HG03558 (cell line): ENCODE data around the gene SERGEF.

Source experiments
- ATAC-seq: cut with Tn5 transposase; IDR thresholded peaks from one replicate; pipeline ENCODE4 v1.9.1; 2021; ENCODE audit warnings: moderate number of reproducible peaks; ENCODE audit not compliant: unreplicated experiment; ENCODE audit errors: extremely low read depth

The SERGEF gene

DNA sequence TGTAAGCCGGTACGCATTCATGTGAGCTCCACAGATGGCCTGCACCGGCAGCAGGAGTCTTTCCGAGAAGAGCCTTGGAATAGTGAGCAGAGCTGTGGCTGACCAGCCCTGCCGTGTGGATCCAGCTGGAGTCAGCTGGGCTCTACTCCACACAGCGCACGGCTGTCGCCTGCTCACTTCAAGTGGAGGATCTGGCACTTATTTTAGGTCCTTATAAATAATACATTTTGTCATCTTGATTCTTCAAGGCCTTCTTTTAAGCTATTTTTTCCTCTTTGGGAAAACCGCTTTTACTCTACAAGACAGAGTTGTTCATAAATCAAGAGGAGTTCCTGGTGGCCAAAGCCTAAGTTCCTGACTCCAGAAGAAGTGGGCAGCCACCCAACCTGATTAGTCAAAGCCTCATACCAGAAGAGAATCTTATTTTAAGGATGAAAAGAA lies 184.5 kb downstream of the SERGEF start:
- ATAC-seq, result no peak

DNA sequence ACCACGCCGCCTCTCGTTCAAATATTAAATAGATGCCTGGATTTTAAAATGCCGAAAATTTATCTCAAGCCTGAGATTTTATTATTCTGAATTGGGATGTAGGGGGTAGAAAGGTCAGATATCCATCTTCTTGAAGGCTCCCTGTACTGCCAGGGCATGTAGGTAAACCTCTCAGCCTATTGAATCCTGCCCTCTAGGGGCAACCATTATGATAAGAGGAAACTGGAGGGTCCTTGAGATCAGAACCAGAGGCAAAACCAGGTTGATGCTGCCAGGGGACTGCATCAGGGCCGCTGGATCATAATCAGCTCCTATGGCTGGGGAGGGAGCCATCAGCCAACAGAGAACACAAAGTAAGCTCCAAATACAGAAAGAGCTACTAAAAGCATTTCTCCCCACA lies 185.8 kb downstream of the SERGEF start:
- no peak for ATAC-seq

DNA sequence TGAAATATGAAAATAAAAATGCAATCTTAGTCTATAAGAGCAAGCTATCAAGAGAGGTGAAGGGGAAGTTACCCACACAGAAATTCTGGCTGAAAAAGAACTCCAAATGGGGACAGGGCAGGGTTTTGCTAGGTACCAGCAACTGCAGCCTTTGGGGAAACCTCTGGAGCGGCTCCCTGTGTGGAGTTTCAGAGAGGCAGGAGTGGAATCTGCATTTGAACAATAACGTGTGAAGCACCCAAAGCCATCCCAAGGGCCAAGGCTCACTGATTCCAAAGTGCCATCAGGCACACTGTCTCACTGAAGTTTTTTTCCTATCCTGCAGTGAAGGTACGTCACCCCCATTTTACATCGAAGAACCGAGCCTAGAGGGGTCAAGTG lies 190.5 kb downstream of the SERGEF start:
- ATAC-seq, result no peak

DNA sequence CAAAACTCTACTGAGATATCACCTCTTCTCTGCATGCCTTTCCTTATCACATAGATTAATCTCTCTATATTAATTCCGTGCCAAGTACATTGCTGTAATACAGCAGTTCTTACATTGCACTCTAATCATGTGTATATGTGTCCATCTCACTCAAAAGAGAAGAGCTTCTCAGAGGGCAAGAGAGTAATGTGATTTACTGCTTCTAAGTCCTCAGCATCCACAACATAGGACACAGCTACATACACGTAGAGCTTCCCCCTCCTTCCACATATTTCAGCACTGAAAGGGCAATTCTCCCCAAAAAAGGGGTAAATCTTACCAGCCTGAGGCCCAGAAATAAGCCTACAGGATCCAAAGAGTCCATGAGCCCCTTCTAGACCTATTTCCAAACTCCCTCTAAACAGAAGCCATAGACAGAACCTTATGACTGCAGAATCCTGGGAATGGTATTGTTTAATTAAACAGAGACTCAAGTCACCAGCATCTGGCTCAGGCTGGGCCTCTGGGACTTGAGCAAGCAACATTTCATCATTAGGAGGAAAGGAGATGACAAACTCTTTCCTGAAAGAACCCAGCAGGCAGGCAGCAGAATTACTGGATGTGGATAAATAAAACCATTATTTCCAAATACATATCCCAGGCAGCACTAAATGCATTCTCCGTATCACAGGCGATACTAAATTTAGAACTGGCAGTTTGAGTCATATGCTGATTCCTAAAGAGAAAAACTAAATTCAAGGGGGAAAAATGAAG lies 191.0 kb downstream of the SERGEF start:
- ATAC-seq, result no peak

DNA sequence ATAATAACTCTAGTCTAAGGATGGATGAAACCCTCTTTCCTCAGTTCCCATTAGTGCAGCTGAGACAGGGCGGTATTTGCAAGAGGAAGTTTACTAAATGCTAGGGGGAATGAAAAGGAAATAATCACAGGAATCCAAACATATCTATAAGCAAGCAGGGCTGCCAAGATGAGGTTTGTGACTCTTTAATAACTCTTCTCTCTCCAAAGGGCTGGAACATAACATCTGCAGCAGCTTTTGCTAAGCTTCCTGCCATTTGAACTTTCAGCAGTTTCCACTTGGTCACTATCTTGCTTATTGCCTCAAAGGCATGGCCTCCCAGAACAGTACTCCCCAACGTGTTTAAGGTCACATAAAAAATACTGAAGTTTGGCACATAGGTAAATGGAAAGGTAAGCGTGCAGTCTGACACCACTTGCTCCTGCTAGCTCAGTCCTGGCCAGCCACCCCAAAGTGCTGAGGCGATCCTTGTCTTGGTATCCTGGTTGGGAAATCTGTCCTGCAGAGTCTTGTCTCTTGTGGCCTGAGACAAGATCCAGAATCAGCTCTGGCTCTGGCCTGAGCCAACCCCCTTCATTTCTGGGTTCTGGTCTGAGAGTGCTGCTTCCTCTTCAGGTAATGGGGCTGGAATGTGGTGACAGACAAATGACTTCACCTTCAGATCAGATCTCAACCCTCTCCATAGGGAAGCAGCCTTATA lies 196.5 kb downstream of the SERGEF start:
- no peak for ATAC-seq

DNA sequence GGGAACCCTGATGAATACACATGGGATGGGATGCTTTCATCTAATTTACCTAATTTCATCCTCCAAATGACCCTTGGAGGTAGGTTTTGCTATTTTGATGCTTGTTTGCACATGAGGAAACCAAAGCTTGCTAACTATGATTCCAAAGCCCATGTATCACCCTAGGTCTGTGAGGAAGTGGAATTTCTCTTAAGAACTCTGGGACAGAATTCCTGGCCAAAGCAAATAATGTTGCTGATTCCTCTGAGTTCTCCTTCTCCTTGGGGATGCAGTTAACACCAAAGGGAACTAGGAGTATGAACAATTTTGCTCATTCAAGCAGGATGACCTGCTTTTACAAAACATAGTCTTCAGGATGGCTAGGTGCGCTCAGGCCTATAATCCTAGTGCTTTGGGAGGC lies 198.3 kb downstream of the SERGEF start:
- ATAC-seq, result no peak

DNA sequence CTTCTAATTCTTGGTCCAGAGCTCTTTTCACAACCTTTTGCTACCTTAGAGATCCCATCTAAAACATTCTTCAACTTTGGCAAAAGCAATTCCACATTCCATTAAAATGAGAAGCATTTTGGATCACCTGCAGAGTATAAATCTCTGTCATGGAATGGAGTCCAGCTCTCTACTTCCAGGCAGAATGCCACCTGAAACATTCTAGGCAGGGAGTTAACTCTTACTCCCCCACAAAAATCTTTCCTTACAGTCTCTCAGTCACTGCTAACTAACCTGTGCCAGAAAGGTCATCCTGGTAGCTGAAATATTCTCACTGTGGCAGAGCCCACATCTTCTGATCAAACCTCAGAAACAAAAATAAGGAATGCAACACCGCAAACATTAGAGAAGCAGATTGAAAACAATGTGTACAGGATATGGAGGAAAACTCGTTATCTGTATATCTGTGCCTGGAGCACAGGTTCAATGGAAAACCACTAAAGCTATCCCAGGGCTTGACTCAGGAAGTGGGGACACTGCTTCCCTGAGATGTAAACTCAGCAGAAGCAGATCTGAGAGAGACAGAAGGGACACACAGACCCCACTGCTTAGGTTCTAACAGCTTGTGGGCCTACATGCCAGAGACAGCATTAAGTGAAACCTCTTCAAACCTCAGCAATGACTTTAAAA lies 199.3 kb downstream of the SERGEF start:
- no peak for ATAC-seq

DNA sequence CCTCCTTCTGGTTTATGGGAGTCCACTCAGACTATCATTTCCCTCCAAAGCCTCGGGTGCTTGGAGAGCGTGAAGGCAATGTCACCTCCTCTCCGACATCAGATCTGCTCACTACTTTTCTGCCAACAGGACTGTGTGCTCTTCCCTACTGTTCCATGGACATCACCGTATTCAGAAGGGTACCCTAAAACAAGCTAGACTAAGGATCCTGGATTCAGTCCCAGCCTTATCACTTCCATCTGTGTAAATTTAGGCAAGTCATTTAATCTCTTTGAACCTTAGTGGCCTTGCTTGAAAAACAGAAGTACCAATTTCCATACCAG lies 200.0 kb downstream of the SERGEF start:
- ATAC-seq, result no peak

DNA sequence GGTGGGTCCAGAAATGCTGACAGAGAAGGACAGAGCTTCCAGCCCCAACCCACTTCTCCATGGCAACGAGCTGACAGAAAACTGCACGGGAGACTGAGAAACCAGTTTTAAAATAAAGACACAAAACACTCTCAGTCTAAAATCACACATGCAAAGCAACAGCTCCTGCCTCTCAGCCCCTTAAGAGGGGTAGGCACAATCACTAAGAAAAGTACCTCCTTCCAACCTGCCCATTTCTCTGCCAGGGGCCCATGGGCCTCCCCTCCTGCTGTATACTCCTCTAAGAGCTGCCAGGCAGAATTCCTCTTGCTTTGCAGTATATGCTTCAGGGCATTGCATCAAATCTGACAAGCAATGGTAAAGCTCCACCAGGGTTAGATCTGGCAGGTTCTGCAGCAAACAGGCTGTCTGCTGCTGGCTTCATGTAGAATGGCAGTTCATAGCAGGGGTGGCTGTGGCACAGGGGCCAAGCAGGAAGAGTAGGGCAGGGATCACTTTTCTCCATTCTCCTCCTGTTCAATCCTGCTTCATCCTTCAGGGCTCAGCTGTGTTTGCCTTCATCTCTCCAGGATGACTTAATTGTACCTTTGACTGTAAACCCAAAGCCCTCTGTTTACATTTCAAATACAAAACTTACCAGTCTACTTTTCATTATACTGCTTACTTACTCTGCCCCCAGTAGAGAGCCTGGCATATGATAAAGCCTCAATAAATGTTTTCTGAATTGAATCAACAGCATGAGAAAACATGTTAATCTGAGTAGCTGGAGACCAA lies 200.6 kb downstream of the SERGEF start:
- no peak for ATAC-seq

DNA sequence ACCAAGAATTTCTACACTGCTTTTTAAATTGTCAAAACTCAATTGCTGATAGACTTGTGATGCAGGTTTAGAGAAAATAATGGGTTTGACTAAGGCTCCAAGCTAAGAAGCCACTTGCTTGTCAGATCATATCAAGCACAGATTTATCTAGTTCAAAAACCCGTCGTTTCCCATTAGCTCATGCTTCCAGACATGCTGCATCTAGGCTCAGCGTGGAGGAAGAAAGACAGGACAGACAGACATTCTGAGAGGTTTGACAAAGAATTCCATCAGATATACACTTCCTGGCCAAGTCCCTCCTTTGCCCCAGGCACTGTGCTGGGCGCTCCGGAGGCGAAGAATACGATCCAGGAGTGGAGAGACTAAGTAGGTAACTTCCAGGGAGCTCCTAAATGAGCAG lies 201.5 kb downstream of the SERGEF start:
- no peak for ATAC-seq

DNA sequence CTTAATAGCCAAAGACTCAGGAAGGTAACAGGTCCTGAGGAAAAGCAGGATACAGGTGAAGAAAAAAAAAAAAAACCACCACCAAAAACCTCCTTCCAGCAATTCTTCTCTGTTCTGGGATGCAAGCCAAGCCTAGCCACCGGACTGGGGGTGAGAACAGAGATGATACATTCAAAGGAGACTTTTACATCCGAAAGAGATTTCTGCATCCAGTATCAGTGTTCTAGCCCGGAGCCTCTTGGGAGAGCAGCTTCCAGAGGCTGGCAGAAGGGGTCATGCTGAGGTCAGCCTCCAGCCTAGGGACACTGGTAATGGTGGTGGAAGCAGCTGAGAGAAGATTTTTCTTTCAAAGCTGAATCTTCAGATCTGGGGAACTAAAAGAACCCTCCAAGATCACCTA lies 202.1 kb downstream of the SERGEF start:
- ATAC-seq, result no peak

DNA sequence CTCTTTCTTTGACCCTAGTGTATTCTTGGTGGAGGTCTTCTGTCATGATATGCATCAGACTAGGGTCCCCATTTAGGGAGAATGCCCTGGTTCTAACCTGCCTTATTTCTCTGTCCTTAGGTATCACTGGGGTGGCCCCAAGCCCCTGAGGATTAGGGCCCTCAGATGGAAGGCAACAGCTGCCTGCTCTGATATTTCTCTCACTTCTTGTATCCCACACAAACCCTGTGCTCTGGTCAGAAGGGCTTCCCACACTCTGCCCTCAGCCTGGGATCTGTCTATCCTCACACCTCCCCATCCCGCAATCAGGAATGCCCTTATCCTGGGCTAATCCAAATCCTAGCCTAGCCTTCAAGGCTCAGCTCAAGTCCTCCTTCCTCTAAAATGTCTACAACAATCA lies 202.8 kb downstream of the SERGEF start:
- ATAC-seq, result no peak

DNA sequence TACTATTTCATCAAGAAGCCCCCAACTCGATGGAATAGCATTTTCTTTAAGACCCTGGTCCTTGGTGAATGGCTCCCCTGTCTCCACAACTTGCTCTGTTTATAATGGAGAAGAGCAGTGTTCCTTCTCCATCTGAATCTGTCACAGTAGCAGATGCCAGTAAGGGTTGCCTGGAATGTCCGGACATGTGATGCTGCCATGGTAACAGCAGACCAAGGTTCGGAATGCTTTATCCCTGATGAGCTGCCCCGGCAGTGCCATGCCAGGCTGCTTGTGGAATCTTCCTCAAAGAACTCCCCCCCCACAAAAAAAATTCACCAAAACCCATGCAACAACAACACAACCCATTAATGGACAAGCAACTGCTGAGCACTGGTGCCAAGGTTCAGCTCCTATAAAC lies 205.8 kb downstream of the SERGEF start:
- ATAC-seq, result no peak

DNA sequence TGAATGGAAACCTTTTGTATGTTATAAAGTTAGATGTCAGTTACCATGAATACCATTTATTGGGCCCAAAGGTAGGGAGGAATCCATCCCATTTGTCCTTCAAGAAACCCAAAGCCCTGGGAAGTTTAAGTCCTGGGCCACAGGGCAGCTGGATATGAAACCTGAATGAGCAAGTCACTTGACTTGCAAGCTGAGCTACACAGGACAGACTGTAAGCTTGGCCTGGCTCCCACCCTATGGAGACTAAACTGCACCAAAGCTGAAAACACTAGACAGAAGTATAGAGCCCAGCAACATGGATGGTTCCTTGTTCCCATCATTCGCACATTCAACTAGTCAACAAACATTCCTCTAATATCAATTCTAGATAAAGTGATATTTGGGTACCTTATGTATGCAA lies 207.0 kb downstream of the SERGEF start:
- no peak for ATAC-seq

DNA sequence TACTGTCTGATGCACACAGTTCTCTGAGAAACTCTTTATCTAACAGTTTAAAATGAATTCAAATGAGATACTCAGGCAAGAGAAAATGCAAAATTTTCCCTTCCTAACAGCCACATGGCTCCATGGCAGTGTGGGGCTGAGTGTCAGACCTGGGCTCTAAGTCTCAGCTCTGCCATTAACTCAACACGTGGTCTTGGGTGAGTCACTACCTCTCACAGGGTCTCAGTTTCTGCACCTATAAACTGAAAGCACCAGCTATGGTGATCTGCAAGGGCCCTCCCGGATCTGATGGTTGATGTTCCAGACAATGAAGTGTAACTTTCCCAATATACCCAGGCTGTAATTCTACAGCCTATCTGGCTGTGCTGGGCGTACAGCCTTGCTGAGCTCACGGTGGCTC lies 207.8 kb downstream of the SERGEF start:
- ATAC-seq, result no peak

DNA sequence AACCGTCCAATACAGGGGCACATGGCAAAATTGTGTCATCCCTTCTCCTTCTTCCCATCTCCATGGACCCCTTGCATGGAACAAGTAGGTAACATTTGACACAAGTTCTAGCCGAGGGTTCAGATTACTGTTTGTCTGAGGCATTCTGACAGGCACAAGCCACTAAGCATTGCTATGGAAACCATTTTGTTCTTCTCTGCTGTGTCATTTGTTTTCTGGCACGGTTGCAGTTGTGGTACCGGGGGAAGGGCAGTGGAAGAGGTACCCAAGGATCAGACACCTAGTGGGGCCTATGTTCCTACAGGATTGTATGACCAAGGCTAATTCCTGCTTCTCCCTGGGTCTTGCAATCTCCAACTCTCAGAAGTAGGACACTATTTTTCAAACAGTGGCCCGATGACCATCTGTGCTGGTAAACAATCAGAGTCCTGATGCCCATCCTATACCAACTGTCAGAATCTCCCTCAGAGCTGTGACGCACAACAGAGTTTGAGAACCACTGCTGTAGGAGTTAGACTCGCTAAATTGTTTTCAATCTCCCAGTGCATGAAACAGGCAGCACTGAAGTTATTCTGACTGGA lies 209.0 kb downstream of the SERGEF start:
- ATAC-seq, result no peak

DNA sequence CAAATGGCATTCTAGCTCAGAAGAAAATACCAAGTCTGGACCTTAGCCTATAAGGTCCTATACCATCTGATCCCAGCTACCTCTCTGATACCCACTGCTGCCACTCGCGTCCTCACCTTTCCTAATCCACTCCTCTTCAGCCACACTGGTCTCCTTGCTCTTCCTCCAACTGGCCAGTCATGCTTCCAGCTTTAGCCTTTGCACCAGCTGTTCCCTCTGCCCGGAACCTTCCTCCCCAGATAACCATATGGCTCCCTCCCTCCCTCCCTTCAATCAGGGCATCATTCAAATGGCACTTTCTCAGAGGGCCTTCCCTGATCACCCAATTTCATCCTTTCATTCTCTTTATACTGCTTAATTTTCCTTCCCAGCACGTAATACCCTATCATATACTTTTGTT lies 210.4 kb downstream of the SERGEF start:
- no peak for ATAC-seq

DNA sequence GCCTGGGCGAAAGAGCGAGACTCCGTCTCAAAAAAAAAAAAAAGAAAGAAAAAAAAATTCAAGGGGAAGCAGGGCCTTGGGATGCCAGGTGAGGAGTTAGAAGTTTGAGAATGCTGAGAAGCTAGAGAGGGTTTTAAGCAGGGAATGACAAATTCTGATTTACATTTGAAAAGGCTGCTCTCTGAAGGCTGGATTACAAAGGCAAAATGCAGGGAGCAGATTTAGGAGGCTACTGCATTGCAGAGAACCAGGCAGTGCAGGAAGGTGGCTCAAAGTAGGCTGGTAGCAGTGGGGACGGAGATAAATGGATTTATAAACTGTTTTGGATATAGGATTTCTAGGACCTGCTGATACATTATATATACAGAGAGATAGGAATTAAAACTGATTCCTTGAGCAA lies 211.7 kb downstream of the SERGEF start:
- no peak for ATAC-seq

DNA sequence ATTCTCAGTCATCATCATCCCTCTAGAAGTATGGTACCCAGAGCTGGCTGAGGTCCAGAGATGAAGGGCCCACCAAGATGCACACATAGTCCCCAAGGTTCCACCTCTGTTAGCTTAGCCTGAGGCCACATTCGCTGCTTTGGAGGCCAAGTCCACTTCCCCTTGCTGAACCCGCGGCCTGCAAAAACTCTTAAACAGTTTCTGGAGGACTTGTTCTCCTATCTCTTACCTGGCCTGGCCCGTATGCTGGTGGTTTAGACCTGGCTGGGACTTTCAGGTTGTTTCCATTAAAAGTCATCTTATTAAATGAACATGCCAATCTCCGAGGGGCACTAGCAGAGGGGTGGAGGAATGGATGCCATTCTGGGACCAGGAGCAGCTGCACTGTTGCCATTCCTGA lies 213.7 kb downstream of the SERGEF start:
- ATAC-seq, result no peak

DNA sequence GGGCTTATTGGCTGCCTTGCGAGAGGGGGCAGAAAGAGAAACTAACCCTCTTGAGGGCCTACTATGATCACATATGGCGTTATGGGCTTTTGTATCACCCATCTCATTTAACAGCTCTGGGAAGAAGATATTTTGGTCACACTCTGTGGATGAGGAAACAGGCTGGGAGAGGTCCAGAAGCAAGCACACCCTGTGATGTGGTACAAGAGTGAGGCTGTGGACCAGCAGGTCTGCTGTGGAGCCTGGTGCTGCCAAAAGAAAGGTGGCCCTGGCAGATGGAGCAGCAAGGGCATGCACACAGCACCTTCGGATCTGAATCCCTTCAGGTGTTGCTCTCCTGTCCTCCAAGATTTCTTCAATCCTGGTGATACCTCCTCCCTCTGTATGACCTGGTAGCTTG lies 214.1 kb downstream of the SERGEF start:
- no peak for ATAC-seq

DNA sequence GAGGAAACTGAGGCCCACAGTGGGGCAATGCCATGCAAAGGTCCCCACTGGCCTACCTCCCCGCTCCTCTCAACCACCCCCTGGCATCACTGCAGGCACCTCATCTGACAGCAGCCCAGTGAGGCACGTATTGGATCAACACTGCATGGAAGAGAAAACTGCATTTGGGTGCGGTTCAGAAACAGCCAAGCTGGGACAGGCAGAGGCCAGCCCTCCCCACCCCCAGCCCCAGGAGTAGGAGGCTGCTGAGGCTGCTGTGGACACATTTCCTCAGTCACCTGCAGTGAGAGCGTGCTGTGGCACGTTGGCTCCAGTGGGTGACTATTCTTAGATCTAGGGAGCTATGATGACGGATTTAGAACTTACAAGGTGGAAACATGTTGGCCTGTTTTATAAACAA lies 214.6 kb downstream of the SERGEF start:
- ATAC-seq, result no peak
